ENCODE measurements around the gene LDB3.

DNA sequence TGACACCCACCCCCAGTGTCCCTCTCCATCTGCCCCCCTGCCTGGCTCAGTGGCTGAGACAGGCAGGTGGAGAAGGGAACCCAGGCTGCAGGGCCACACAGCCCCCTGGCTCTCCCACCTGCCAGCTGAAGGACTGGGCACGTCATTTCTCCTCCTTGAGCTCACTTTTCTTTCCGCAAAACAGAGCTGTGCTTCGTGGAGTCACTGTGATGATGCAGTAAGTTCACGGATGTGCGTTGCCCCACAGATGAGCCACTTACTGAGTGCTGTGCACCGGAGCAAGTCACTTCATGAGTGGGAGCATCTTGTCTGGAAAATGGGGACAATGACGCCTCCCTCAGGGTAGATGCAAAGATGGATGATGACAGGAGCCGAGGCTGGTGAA, 11.3 kb upstream of the LDB3 start:
- TF ChIP-seq, protein P1, sequence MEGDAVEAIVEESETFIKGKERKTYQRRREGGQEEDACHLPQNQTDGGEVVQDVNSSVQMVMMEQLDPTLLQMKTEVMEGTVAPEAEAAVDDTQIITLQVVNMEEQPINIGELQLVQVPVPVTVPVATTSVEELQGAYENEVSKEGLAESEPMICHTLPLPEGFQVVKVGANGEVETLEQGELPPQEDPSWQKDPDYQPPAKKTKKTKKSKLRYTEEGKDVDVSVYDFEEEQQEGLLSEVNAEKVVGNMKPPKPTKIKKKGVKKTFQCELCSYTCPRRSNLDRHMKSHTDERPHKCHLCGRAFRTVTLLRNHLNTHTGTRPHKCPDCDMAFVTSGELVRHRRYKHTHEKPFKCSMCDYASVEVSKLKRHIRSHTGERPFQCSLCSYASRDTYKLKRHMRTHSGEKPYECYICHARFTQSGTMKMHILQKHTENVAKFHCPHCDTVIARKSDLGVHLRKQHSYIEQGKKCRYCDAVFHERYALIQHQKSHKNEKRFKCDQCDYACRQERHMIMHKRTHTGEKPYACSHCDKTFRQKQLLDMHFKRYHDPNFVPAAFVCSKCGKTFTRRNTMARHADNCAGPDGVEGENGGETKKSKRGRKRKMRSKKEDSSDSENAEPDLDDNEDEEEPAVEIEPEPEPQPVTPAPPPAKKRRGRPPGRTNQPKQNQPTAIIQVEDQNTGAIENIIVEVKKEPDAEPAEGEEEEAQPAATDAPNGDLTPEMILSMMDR (conservative IDR thresholded peaks at IDR 0.05 in 1 of 2, IDR thresholded peaks at IDR 0.05 in 1 of 2; ENCODE audit: extremely low read depth in 1 of 2, insufficient read depth in 1 of 2, low read depth in 1 of 2, low read length in 2 of 2): no peak
- no peak for TF ChIP-seq EZH2 (IDR thresholded peaks at IDR 0.05; ENCODE audit: borderline replicate concordance, low read length)
